Chondrocyte (in vitro differentiated cells): ENCODE data around the gene WNT8B. TPM values are rescaled to one million over a fixed set of nuclear protein-coding genes. Genes with fewer than 3 reads are reported as not detected.

Experiments used
- DNase-seq: peaks from one replicate; pipeline ENCODE4 v3.0.0; 2021; ENCODE audit warnings: mixed read lengths, low spot score
- H3K27ac Mint-ChIP-seq: one replicate; pipeline ENCODE4 v1.8.0; 2021; ENCODE audit warnings: mild to moderate bottlenecking, moderate library complexity, mixed read lengths; ENCODE audit not compliant: unreplicated experiment
- H3K27me3 Mint-ChIP-seq: 2 replicates; pipeline ENCODE4 v1.8.0; 2021; ENCODE audit warnings: low read depth, mixed read lengths
- H3K36me3 Mint-ChIP-seq: 2 replicates; pipeline ENCODE4 v1.8.0; 2021; ENCODE audit warnings: low read depth, mixed read lengths
- H3K4me1 Mint-ChIP-seq: 2 replicates; pipeline ENCODE4 v1.8.0; 2021; ENCODE audit warnings: low read depth, mild to moderate bottlenecking, mixed read lengths
- H3K4me3 Mint-ChIP-seq: one replicate; pipeline ENCODE4 v1.8.0; 2021; ENCODE audit warnings: mild to moderate bottlenecking, moderate library complexity, mixed read lengths; ENCODE audit not compliant: unreplicated experiment
- H3K9me3 Mint-ChIP-seq: 2 replicates; pipeline ENCODE4 v1.8.0; 2021; ENCODE audit warnings: low read depth, mixed read lengths
- CTCF ChIP-seq: fragments of 200-600 bp; sonication (generic); IDR thresholded peaks from 2 replicates; pipeline ENCODE4 v1.5.0; 2021; ENCODE audit warnings: antibody characterized with exemption, mild to moderate bottlenecking, moderate library complexity
- total RNA-seq: library from RNA; stranded (reverse); gene quantifications from 3 replicates; pipeline ENCODE4 v1.2.1, GENCODE V29; 2021

Gene WNT8B
- total RNA-seq, 1 donor from 2014 or later = not detected

- Mint-ChIP-seq H3K27me3 (no peaks in the 10 kb centered on the region), H3K36me3 (peaks cover 29% of the 10 kb centered on the region), H3K4me3 (no peak overlapping the region), H3K27ac (no peak overlapping the region), H3K9me3 (no peaks in the 10 kb centered on the region), H3K4me1 (no peaks in the 10 kb centered on the region)
- TF ChIP-seq CTCF = no peak
- DNase-seq = no peak
These were observed 35.2 kb downstream of the WNT8B start for GRCh38 chr10:100498059-100498458.

GRCh38 chr10:100501423-100501822 is 38.6 kb downstream of the WNT8B start:
- peaks cover 12% of the 10 kb centered on the region for H3K4me1 Mint-ChIP-seq
- H3K27me3 Mint-ChIP-seq = no peaks in the 10 kb centered on the region
- DNase-seq = no peak
- H3K36me3 Mint-ChIP-seq = peaks cover 25% of the 10 kb centered on the region
- H3K4me3 Mint-ChIP-seq = no peak overlapping the region
- TF ChIP-seq CTCF = no peak
- H3K27ac Mint-ChIP-seq = no peak overlapping the region
- no peaks in the 10 kb centered on the region for H3K9me3 Mint-ChIP-seq

DNA sequence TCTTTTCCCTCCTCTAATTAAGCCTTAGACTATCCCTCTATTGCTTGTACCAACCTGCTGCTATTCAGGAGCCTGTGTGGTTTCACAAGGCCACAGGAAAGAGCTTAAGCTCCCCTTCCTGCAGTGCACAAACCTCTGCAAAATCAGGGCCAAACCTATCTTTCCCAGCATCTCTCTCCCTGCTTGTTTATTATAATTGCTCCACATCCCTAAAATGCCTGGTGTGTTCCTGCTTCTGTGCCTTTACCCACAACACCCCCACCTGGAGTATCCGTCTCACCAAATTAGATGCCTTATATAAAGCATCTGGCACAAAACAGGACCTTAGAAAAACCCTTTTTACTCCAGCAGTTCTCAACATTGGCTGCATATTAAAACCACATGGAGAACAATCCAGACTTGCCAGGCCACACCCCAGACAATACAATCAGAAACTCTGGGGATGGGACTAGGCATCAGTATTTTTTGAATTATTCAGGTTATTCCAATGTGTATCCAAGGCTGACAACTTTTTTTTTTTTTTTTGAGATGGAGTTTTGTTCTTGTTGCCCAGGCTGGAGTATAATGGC is 40.2 kb downstream of the WNT8B start:
- no peak for TF ChIP-seq CTCF
- Mint-ChIP-seq H3K9me3 (no peaks in the 10 kb centered on the region), H3K27me3 (no peaks in the 10 kb centered on the region), H3K4me3 (no peak overlapping the region), H3K36me3 (peaks cover 23% of the 10 kb centered on the region), H3K4me1 (peaks cover 15% of the 10 kb centered on the region), H3K27ac (no peak overlapping the region)
- no peak for DNase-seq

- TF ChIP-seq CTCF = no peak
- Mint-ChIP-seq H3K36me3 (peaks cover 20% of the 10 kb centered on the region), H3K4me1 (peaks cover 15% of the 10 kb centered on the region), H3K9me3 (no peaks in the 10 kb centered on the region), H3K4me3 (no peak overlapping the region), H3K27me3 (no peaks in the 10 kb centered on the region), H3K27ac (peak overlapping the region; percentile 62)
- no peak for DNase-seq
These were observed 41.3 kb downstream of the WNT8B start for GRCh38 chr10:100504096-100504495.

DNA sequence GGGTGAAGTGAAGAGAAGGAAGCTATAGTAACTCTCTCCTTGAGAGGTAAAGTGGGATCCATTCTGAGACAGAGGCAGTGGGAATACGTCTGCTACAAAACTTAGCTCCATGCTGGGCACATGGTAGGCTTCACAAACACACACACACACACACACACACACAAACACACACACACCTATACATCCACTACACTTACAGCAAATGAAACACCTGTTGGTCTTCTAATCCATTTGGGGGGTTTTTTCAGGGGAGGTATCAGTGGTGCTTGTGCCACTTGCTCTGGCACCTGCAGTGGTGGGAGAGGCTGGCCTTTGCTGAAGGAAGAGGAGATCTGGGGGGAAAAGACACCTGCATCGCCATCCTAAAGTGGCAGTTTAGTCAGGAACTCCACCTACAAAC is 42.4 kb downstream of the WNT8B start:
- H3K9me3 Mint-ChIP-seq = no peaks in the 10 kb centered on the region
- no peak overlapping the region for H3K4me3 Mint-ChIP-seq
- no peak for DNase-seq
- no peaks in the 10 kb centered on the region for H3K27me3 Mint-ChIP-seq
- no peak overlapping the region for H3K27ac Mint-ChIP-seq
- H3K4me1 Mint-ChIP-seq = peaks cover 15% of the 10 kb centered on the region
- peaks cover 17% of the 10 kb centered on the region for H3K36me3 Mint-ChIP-seq
- no peak for TF ChIP-seq CTCF
